GM21515 (cell line): ENCODE data around the gene DNAH5.

Experiments
- ATAC-seq: cut with Tn5 transposase; IDR thresholded peaks from one replicate; pipeline ENCODE4 v1.9.1; 2021; ENCODE audit not compliant: unreplicated experiment

The DNAH5 gene

GRCh38 chr5:13739479-13739878, 205.0 kb downstream of the DNAH5 start:
- ATAC-seq = no peak

GRCh38 chr5:13735691-13736090, 208.8 kb downstream of the DNAH5 start:
- no peak for ATAC-seq

GRCh38 chr5:13731121-13731628, 213.3 kb downstream of the DNAH5 start:
- no peak for ATAC-seq

- no peak for ATAC-seq
Observed at GRCh38 chr5:13708906-13709305, 235.6 kb downstream of the DNAH5 start.

GRCh38 chr5:13708432-13708831, 236.1 kb downstream of the DNAH5 start:
- ATAC-seq = no peak

- no peak for ATAC-seq
Observed at GRCh38 chr5:13704396-13704795, 240.1 kb downstream of the DNAH5 start.

- ATAC-seq = no peak
Observed at GRCh38 chr5:13700626-13701025, 243.9 kb downstream of the DNAH5 start.

- ATAC-seq = no peak
Observed at GRCh38 chr5:13698885-13699284, 245.6 kb downstream of the DNAH5 start.

GRCh38 chr5:13695076-13695712, 249.3 kb downstream of the DNAH5 start:
- no peak for ATAC-seq

- ATAC-seq = no peak
Observed at GRCh38 chr5:13692172-13692571, 252.3 kb downstream of the DNAH5 start.

- no peak for ATAC-seq
Observed at GRCh38 chr5:13676531-13676930, 268.0 kb downstream of the DNAH5 start.

- ATAC-seq = no peak
Observed at GRCh38 chr5:13674391-13674790, 270.1 kb downstream of the DNAH5 start.

- no peak for ATAC-seq
Observed at GRCh38 chr5:13673511-13673910, 271.0 kb downstream of the DNAH5 start.

- ATAC-seq = no peak
Observed at GRCh38 chr5:13664377-13664776, 280.1 kb downstream of the DNAH5 start.

- ATAC-seq = no peak
Observed at GRCh38 chr5:13662626-13663025, 281.9 kb downstream of the DNAH5 start.

- no peak for ATAC-seq
Observed at GRCh38 chr5:13661272-13661671, 283.2 kb downstream of the DNAH5 start.

- ATAC-seq = no peak
Observed at GRCh38 chr5:13660072-13660471, 284.4 kb downstream of the DNAH5 start.

- ATAC-seq = no peak
Observed at GRCh38 chr5:13659391-13659790, 285.1 kb downstream of the DNAH5 start.

GRCh38 chr5:13658761-13659160, 285.7 kb downstream of the DNAH5 start:
- no peak for ATAC-seq

- no peak for ATAC-seq
Observed at GRCh38 chr5:13658152-13658551, 286.3 kb downstream of the DNAH5 start.

- no peak for ATAC-seq
Observed at GRCh38 chr5:13653709-13654108, 290.8 kb downstream of the DNAH5 start.

GRCh38 chr5:13649656-13650055, 294.8 kb downstream of the DNAH5 start:
- no peak for ATAC-seq

GRCh38 chr5:13648822-13649221, 295.7 kb downstream of the DNAH5 start:
- no peak for ATAC-seq
